ENCODE data around the gene ANKLE1. TPM values are rescaled to one million over a fixed set of nuclear protein-coding genes. Genes with fewer than 3 reads are reported as not detected.

ANKLE1 gene
- total and polyA plus RNA-seq, 2 experiments from 2014 or later: 9.1 to 20.2 TPM

DNA sequence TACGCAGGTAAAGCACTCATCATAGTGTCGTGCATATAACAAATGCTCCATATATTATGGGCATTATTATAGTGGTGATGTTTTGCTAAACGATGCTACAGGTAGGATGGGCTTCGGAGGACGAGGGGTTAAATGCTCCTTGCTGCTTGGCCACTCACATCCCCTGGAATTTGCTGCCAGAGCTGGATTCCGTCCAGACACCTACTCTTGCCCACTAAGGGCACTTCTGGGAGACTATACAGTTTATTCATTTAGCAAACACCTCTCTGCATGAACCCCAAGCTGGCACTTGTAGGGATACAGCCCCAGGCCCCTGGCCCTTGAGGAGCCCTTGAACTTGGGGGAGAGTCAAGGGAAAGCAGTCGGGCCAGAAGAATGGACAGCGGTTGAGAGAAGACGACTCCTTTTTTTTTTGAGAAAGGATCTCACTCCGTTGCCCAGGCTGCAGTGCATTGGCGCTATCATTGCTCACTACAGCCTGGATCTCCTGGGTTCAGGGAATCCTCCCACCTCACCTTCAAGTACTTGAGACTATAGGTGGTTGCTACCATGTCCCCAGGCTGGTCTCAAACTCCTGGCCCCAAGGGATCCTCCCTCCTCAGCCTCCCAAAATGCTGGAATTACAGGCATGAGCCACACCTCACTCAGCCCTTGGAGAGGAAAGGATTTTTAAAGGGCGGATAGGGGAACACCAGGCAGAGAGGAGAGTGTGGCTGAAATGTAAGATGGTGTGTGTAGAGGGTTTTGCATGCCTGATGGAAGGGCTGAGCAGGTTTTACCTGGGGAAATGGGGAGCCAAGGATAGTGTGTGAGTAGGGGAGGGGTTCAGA, 22.9 kb downstream of the ANKLE1 start:
- Mint-ChIP-seq H3K27ac (no peak overlapping the region), H3K4me3 (peak overlapping the region; percentile 95), H3K4me1 (peaks cover 36% of the 10 kb centered on the region), H3K27me3 (ENCODE audit: insufficient read depth, low read depth, poor library complexity) (peaks cover 30% of the 10 kb centered on the region), H3K36me3 (ENCODE audit: low read depth) (peaks cover 7% of the 10 kb centered on the region), H3K9me3 (no peaks in the 10 kb centered on the region; the same call in 1 of the 3 replicates)
- Histone ChIP-seq H3F3A (replicated peaks; ENCODE audit: low read depth) (peaks cover 37% of the 10 kb centered on the region), H3K36me3 (ENCODE audit: insufficient read depth) (no peaks in the 10 kb centered on the region), H3K27ac (ENCODE audit: low read depth) (peak overlapping the region; percentile 84), H2AFZ (no peak overlapping the region), H3K27me3 (ENCODE audit: insufficient read depth) (no peaks in the 10 kb centered on the region), H3K4me2 (peak overlapping the region; percentile 75), H3K4me3 (peak overlapping the region; percentile 38; the same call in 1 of the 2 replicates), H3K79me2 (replicated peaks; ENCODE audit: insufficient read depth) (peaks cover 10% of the 10 kb centered on the region), H3K9me2 (ENCODE audit: insufficient read depth) (no peaks in the 10 kb centered on the region), H4K20me1 (replicated peaks; ENCODE audit: insufficient read depth) (peaks cover 3% of the 10 kb centered on the region; the same call in 1 of the 2 replicates), H3K4me1 (ENCODE audit: insufficient read depth) (peaks cover 37% of the 10 kb centered on the region)
- DNase-seq (ENCODE audit: low spot score) (no peak), ATAC-seq (no peak)
- TF ChIP-seq POLR2AphosphoS5 (IDR thresholded peaks at IDR 0.05; ENCODE audit: low read depth) (no peak), EZH2phosphoT487 (IDR thresholded peaks at IDR 0.05; ENCODE audit: unreplicated experiment) (no peak), JUNB (IDR thresholded peaks at IDR 0.05; ENCODE audit: unreplicated experiment) (no peak), EZH2 (IDR thresholded peaks at IDR 0.05; ENCODE audit: low read depth, unreplicated experiment) (no peak), ZNF331 (CRISPR knock-in tag; IDR thresholded peaks at IDR 0.05; ENCODE audit: low read depth) (no peak), ZNF462 (CRISPR knock-in tag; IDR thresholded peaks at IDR 0.05) (no peak), NANOG (IDR thresholded peaks at IDR 0.05; ENCODE audit: borderline replicate concordance) (no peak), ZNF114 (CRISPR knock-in tag; IDR thresholded peaks at IDR 0.05) (no peak), CREB1 (CRISPR knock-in tag; IDR thresholded peaks at IDR 0.05; ENCODE audit: low read depth) (no peak), STAT1 (IDR thresholded peaks at IDR 0.05; ENCODE audit: unreplicated experiment) (no peak)
- TF ChIP-seq, protein P1, sequence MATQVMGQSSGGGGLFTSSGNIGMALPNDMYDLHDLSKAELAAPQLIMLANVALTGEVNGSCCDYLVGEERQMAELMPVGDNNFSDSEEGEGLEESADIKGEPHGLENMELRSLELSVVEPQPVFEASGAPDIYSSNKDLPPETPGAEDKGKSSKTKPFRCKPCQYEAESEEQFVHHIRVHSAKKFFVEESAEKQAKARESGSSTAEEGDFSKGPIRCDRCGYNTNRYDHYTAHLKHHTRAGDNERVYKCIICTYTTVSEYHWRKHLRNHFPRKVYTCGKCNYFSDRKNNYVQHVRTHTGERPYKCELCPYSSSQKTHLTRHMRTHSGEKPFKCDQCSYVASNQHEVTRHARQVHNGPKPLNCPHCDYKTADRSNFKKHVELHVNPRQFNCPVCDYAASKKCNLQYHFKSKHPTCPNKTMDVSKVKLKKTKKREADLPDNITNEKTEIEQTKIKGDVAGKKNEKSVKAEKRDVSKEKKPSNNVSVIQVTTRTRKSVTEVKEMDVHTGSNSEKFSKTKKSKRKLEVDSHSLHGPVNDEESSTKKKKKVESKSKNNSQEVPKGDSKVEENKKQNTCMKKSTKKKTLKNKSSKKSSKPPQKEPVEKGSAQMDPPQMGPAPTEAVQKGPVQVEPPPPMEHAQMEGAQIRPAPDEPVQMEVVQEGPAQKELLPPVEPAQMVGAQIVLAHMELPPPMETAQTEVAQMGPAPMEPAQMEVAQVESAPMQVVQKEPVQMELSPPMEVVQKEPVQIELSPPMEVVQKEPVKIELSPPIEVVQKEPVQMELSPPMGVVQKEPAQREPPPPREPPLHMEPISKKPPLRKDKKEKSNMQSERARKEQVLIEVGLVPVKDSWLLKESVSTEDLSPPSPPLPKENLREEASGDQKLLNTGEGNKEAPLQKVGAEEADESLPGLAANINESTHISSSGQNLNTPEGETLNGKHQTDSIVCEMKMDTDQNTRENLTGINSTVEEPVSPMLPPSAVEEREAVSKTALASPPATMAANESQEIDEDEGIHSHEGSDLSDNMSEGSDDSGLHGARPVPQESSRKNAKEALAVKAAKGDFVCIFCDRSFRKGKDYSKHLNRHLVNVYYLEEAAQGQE (IDR thresholded peaks at IDR 0.05; ENCODE audit: unreplicated experiment): no peak
- TF ChIP-seq, protein P2, sequence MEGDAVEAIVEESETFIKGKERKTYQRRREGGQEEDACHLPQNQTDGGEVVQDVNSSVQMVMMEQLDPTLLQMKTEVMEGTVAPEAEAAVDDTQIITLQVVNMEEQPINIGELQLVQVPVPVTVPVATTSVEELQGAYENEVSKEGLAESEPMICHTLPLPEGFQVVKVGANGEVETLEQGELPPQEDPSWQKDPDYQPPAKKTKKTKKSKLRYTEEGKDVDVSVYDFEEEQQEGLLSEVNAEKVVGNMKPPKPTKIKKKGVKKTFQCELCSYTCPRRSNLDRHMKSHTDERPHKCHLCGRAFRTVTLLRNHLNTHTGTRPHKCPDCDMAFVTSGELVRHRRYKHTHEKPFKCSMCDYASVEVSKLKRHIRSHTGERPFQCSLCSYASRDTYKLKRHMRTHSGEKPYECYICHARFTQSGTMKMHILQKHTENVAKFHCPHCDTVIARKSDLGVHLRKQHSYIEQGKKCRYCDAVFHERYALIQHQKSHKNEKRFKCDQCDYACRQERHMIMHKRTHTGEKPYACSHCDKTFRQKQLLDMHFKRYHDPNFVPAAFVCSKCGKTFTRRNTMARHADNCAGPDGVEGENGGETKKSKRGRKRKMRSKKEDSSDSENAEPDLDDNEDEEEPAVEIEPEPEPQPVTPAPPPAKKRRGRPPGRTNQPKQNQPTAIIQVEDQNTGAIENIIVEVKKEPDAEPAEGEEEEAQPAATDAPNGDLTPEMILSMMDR (conservative IDR thresholded peaks at IDR 0.05; ENCODE audit: low read depth in 2 of 2): no peak
- TF ChIP-seq, protein P3, sequence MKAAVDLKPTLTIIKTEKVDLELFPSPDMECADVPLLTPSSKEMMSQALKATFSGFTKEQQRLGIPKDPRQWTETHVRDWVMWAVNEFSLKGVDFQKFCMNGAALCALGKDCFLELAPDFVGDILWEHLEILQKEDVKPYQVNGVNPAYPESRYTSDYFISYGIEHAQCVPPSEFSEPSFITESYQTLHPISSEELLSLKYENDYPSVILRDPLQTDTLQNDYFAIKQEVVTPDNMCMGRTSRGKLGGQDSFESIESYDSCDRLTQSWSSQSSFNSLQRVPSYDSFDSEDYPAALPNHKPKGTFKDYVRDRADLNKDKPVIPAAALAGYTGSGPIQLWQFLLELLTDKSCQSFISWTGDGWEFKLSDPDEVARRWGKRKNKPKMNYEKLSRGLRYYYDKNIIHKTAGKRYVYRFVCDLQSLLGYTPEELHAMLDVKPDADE (IDR thresholded peaks at IDR 0.05): no peak

Data from GM23338 (cell line).